ENCODE results near the gene DTX1. TPM values are rescaled to one million over a fixed set of nuclear protein-coding genes. Genes with fewer than 3 reads are reported as not detected.

The DTX1 gene
- polyA plus RNA-seq, 1 experiment, result not detected

DNA sequence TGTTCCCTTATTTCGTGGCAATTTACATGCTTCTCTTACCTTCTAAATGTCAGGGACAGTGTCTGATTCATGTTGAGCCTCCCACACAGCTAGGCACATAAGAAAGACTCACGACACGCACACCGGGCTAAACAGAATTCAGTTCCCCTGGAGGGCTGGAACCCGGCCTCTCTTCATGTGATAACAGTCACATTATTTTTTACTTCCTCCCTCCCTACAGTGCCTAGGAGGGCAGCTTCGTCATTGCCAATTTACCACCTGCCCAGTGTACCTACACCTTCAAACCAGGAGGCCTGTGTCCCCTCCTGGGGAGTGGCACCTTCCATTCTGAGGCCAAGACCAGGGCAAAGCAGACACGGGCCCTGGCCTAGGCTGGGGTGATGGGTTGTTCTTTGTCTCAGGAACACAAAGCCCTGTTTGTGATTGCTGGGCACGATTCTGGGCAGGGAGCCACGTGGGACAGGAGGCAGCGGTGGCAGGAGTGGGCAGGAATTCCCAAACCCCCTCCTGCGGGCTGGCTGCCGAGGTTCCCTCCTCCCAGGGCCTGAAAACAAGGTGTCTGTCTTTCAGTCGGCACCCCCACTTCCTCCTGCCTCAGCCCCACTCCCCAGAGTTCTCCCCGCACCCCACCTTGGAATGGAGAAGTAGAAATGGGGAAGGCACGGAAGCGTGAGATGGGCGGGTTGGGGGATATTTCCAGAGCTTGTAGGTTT lies 85.8 kb downstream of the DTX1 start:
- Histone ChIP-seq H3K36me3 (ENCODE audit: control insufficient read depth, insufficient read depth, low read length) (no peaks in the 10 kb centered on the region), H3K4me3 (ENCODE audit: low read depth, low read length) (no peak overlapping the region), H3K27me3 (ENCODE audit: control insufficient read depth, insufficient read depth, low read length) (no peaks in the 10 kb centered on the region)
- TF ChIP-seq CTCF (IDR thresholded peaks at IDR 0.05; ENCODE audit: insufficient read depth, low read depth, low read length), result no peak
- ChIA-PET POLR2A (no interaction called here), CTCF (no interaction called here)
- no peak for DNase-seq (ENCODE audit: low read depth)

DNA sequence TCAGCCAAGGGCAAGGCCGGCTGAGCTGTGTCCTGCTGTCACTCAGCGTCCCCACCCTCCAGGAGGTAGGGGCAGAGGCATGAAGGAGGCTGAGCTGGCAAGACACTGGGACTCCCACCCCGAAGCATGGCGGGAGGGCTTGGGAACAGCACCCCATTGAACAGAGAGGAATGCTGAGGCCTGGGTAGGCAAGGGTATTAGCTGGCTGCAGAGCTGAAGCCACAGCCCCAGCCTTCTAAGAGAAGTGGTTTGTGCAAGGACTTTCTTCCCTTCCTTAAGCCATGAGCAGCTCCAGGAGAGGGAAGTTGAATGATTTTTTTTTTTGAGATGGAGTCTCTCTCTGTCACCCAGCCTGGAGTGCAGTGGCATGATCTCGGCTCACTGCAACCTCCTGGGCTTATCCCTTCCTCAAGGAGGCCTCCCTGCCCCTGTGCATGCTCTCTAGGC lies 86.4 kb downstream of the DTX1 start:
- no peak for DNase-seq (ENCODE audit: low read depth)
- H3K36me3 ChIP-seq (ENCODE audit: control insufficient read depth, insufficient read depth, low read length), result no peaks in the 10 kb centered on the region
- no peak for TF ChIP-seq CTCF (IDR thresholded peaks at IDR 0.05; ENCODE audit: insufficient read depth, low read depth, low read length)
- POLR2A ChIA-PET, result no interaction called here
- CTCF ChIA-PET, result no interaction called here
- no peak overlapping the region for H3K4me3 ChIP-seq (ENCODE audit: low read depth, low read length)
- no peaks in the 10 kb centered on the region for H3K27me3 ChIP-seq (ENCODE audit: control insufficient read depth, insufficient read depth, low read length)

- H3K36me3 ChIP-seq (ENCODE audit: control insufficient read depth, insufficient read depth, low read length), result no peaks in the 10 kb centered on the region
- H3K27me3 ChIP-seq (ENCODE audit: control insufficient read depth, insufficient read depth, low read length), result no peaks in the 10 kb centered on the region
- no peak overlapping the region for H3K4me3 ChIP-seq (ENCODE audit: low read depth, low read length)
- CTCF ChIA-PET, result interaction anchor here (1.2 kb wide), 1 partner anchor 30 kb away, joined by 4 read pairs; no protein-coding TSS in a partner anchor
- TF ChIP-seq CTCF (IDR thresholded peaks at IDR 0.05; ENCODE audit: insufficient read depth, low read depth, low read length), result no peak
- no peak for DNase-seq (ENCODE audit: low read depth)
- POLR2A ChIA-PET, result no interaction called here
These were observed 87.4 kb downstream of the DTX1 start for GRCh38 chr12:113143959-113144358.

GRCh38 chr12:113144806-113145205 lies 88.3 kb downstream of the DTX1 start:
- Histone ChIP-seq H3K4me3 (ENCODE audit: low read depth, low read length) (no peak overlapping the region), H3K36me3 (ENCODE audit: control insufficient read depth, insufficient read depth, low read length) (no peaks in the 10 kb centered on the region), H3K27me3 (ENCODE audit: control insufficient read depth, insufficient read depth, low read length) (no peaks in the 10 kb centered on the region)
- TF ChIP-seq CTCF (IDR thresholded peaks at IDR 0.05; ENCODE audit: insufficient read depth, low read depth, low read length), result no peak
- DNase-seq (ENCODE audit: low read depth), result no peak
- CTCF ChIA-PET, result interaction anchor here (1.2 kb wide), 1 partner anchor 30 kb away, joined by 4 read pairs; no protein-coding TSS in a partner anchor
- POLR2A ChIA-PET, result no interaction called here

GRCh38 chr12:113145720-113146551 lies 89.4 kb downstream of the DTX1 start:
- ChIA-PET POLR2A (no interaction called here), CTCF (no interaction called here)
- Histone ChIP-seq H3K4me3 (ENCODE audit: low read depth, low read length) (no peak overlapping the region), H3K27me3 (ENCODE audit: control insufficient read depth, insufficient read depth, low read length) (no peaks in the 10 kb centered on the region), H3K36me3 (ENCODE audit: control insufficient read depth, insufficient read depth, low read length) (no peaks in the 10 kb centered on the region)
- DNase-seq (ENCODE audit: low read depth), result no peak
- no peak for TF ChIP-seq CTCF (IDR thresholded peaks at IDR 0.05; ENCODE audit: insufficient read depth, low read depth, low read length)

Data from BJ (cell line).